Choroid plexus epithelial cell (primary cell): ENCODE data around the gene RNF214.

Experiments used
- DNase-seq: peaks from one replicate; pipeline ENCODE4 v3.0.0-alpha.2; 2010; ENCODE audit warnings: low read depth
- H3K4me3 ChIP-seq: 2 replicates; pipeline ENCODE4 v1.5.1; 2011; ENCODE audit warnings: low read depth, mild to moderate bottlenecking, control low read depth, low read length, moderate library complexity
- CTCF ChIP-seq: conservative IDR thresholded peaks from 2 replicates; pipeline ENCODE4 v1.5.1; 2011; ENCODE audit warnings: low read depth, mild to moderate bottlenecking, control low read depth, inconsistent platforms, low read length, moderate library complexity

RNF214 gene

DNA sequence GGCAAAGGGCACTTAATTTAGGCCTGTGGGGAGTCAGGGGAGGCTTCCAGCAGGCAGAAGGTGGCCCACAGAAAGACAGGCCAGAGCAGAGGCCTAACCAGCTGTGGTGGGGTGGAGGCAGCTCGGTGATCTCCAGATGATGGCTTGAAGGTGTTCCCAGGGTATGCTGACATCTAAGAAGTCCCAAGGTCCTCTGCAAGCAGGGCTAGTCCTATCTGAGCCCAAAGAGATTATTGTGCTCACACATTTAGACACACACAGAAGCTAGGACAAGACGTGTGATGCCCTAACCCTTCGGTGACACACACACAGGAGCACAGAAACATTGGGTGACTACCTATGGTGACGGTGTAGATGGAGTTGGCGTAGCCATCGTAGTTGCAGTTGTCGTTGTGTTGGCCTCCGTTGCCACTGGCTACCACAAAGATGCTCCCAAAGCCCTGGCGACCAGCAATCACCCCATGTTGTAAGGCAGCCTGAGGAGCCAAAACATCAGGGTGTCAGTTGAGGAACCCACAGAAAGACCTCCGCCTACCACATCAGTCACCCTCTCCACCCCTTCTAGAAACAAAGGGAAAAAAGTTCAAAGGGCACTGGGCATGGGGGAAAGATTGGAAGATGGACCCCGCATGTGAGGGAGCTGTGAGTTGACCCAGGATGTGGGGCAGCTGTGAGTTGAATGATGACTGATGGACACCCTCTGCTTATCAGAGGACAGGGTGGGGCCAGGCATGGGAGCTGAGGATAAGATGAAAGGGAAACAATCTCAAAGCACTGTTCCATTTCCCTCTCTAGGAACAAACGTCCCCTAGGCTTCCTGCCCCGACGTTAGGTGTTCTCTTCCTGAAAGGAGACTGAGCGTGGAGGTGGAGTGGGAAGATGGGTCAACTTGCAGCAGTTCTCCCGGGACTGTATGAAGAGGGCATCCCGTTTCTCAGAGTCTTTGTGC lies 8.5 kb upstream of the RNF214 start:
- no peak for TF ChIP-seq CTCF
- DNase-seq, result no peak
- H3K4me3 ChIP-seq, result no peak overlapping the region

GRCh38 chr11:117225553-117226170 lies 6.8 kb upstream of the RNF214 start:
- no peak for TF ChIP-seq CTCF
- DNase-seq, result no peak

DNA sequence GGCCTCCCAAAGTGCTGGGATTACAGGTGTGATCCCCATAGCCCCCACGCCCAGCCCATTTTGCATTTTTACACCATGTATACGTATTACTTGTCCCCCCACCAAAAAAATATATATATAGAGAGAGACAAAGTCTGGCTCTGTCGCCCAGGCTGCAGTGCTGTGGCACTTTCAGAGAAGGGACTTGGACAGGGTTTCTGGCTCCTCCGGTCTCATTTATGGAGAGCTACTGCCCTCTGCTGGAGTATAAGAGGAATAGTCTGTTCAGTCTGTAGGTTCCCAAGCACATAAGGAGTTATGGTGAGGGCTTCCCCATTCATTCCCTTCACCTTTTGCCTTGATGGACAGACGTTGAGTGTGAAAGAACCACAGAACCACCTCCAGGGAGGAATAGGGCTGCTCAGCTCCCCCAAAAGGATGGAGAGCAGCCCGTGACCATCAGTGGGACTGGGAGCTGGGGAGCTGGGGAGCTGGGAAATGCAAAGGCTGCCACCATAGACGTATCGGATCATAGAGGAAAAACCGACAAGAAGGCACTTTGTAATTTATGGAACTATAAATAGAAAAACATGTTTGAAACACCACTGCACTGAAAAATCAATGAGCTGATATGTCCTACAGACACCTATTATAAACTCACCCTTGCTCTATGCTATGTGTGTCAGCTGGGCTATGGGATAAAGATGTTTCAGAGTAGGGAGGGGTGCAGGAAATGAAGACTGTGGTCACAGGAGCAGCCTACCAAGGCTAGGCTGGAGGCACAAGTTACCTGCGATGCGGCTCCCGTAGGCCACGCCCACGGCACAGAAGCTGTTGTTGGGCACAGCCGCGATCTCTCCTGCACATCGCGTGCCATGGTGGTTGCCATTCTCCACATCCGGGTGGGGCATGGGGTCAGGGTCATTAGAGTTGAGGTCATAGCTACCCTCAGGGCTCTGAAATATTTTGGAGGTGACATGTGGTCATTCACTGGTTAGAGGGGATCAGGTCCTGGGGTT lies 5.8 kb upstream of the RNF214 start:
- TF ChIP-seq CTCF, result peak; percentile 80
- no peak overlapping the region for H3K4me3 ChIP-seq
- DNase-seq, result peak; percentile 88

More at GRCh38 chr11:117225553-117226170, 6.8 kb upstream of the RNF214 start:
- H3K4me3 ChIP-seq, result no peak overlapping the region

- no peak for TF ChIP-seq CTCF
- H3K4me3 ChIP-seq, result no peak overlapping the region
- no peak for DNase-seq
Observed at GRCh38 chr11:117228091-117228490, 4.4 kb upstream of the RNF214 start.

- DNase-seq, result no peak
- no peak overlapping the region for H3K4me3 ChIP-seq
- TF ChIP-seq CTCF, result no peak
Observed at GRCh38 chr11:117229411-117229810, 3.1 kb upstream of the RNF214 start.

GRCh38 chr11:117229931-117230285 lies 2.6 kb upstream of the RNF214 start:
- no peak for TF ChIP-seq CTCF
- DNase-seq, result no peak

More at GRCh38 chr11:117229931-117230285, 2.6 kb upstream of the RNF214 start:
- H3K4me3 ChIP-seq, result no peak overlapping the region
